B cell (primary cell): ENCODE data around the gene EXOSC9. TPM values are rescaled to one million over a fixed set of nuclear protein-coding genes. Genes with fewer than 3 reads are reported as not detected.

Experiments used
- ATAC-seq: fragments of 200-7000 bp; cut with Tn5 transposase; one replicate; pipeline ENCODE4 v1.10.0; 2021; ENCODE audit warnings: low read depth, mild to moderate bottlenecking, moderate number of reproducible peaks, moderate library complexity
- CTCF ChIA-PET: fragments of 350-600 bp; sonication (Branson Sonifier 250); formaldehyde crosslinking; loops from one replicate; lab custom pipeline; 2021; ENCODE audit warnings: antibody characterized with exemption, inconsistent platforms; lab: Charles Lee
- POLR2A ChIA-PET: fragments of 350-600 bp; sonication (Branson Sonifier 250); formaldehyde crosslinking; loops from one replicate; lab custom pipeline; 2021; ENCODE audit warnings: antibody characterized with exemption; lab: Charles Lee
- DNase-seq: peaks from one replicate; pipeline ENCODE4 v3.0.0; 2013
- H2AFZ ChIP-seq: 2 replicates; pipeline ENCODE4 v1.6.1; 2012; ENCODE audit warnings: mild to moderate bottlenecking, low read depth, low read length; ENCODE audit not compliant: insufficient read depth, poor library complexity, severe bottlenecking
- H3K27ac ChIP-seq, 2 donors: 1 replicate in 1 of 2; 2 replicates in 1 of 2; pipeline ENCODE4 v1.5.1; 2012 to 2013; ENCODE audit warnings: low read length in 2 of 2, mild to moderate bottlenecking in 2 of 2, moderate library complexity in 1 of 2
- H3K27me3 ChIP-seq, 4 experiments: fragments of 200-600 bp in 1 of 4; sonication (generic) in 1 of 4; replicated peaks in 1 of 4; 1 replicate in 2 of 4; 2 replicates in 2 of 4; pipeline versions ENCODE4 v1.6.1 to v1.7.0; 2013 to 2016; ENCODE audit warnings: low read length in 3 of 4, mild to moderate bottlenecking in 2 of 4, mixed read lengths in 1 of 4, moderate library complexity in 1 of 4; ENCODE audit not compliant: insufficient read depth in 4 of 4, control insufficient read depth in 3 of 4; ENCODE audit errors: control extremely low read depth in 1 of 4
- H3K36me3 ChIP-seq, 2 experiments: replicated peaks in 1 of 2; 1 replicate in 1 of 2; 2 replicates in 1 of 2; pipeline versions ENCODE4 v1.6.1 to v1.7.1; 2013; ENCODE audit warnings: low read length in 1 of 2; ENCODE audit not compliant: insufficient read depth in 2 of 2, control insufficient read depth in 1 of 2; ENCODE audit errors: control extremely low read depth in 1 of 2, extremely low read depth in 1 of 2
- H3K4me1 ChIP-seq, 2 donors: fragments of 200-600 bp in 1 of 2; sonication (generic) in 1 of 2; 1 replicate in 1 of 2; 2 replicates in 1 of 2; pipeline versions ENCODE4 v1.5.1 to v1.6.1; 2013 to 2017; ENCODE audit warnings: low read length in 2 of 2; ENCODE audit not compliant: control insufficient read depth in 2 of 2, insufficient read depth in 2 of 2
- H3K4me2 ChIP-seq: replicated peaks from 2 replicates; pipeline ENCODE3; 2012; ENCODE audit warnings: mild to moderate bottlenecking, low read depth, low read length; ENCODE audit not compliant: poor library complexity, severe bottlenecking
- H3K4me3 ChIP-seq, 5 experiments: fragments of 200-600 bp in 1 of 5; sonication (generic) in 1 of 5; 1 replicate in 3 of 5; 2 replicates in 2 of 5; pipeline versions ENCODE4 v1.5.1 to v1.7.0; 2011 to 2016; ENCODE audit warnings: low read length in 4 of 5, mild to moderate bottlenecking in 4 of 5, low read depth in 2 of 5, control low read depth in 1 of 5, moderate library complexity in 1 of 5; ENCODE audit not compliant: insufficient read depth in 1 of 5; ENCODE audit errors: control extremely low read depth in 1 of 5, extremely low read depth in 1 of 5
- H3K79me2 ChIP-seq: fragments of 200-600 bp; sonication (generic); one replicate; pipeline ENCODE4 v1.6.0; 2016; ENCODE audit warnings: low read length; ENCODE audit not compliant: control insufficient read depth, insufficient read depth
- H3K9ac ChIP-seq: fragments of 200-600 bp; sonication (generic); 2 replicates; pipeline ENCODE4 v1.6.1; 2017; ENCODE audit warnings: mild to moderate bottlenecking, low read length, moderate library complexity
- H3K9me3 ChIP-seq, 3 donors: one replicate each; pipeline versions ENCODE4 v1.6.1 to v1.7.1; 2013; ENCODE audit warnings: low read length in 2 of 3; ENCODE audit not compliant: control insufficient read depth in 2 of 3, insufficient read depth in 1 of 3; ENCODE audit errors: control extremely low read depth in 1 of 3
- H4K20me1 ChIP-seq: 2 replicates; pipeline ENCODE4 v1.6.0; 2012; ENCODE audit warnings: mild to moderate bottlenecking, low read length; ENCODE audit not compliant: insufficient read depth, control insufficient read depth, poor library complexity, severe bottlenecking
- H3K27ac Mint-ChIP-seq: one replicate; pipeline ENCODE4 v1.8.0; 2021; ENCODE audit warnings: mixed read lengths
- H3K27me3 Mint-ChIP-seq: one replicate; pipeline ENCODE4 v1.8.0; 2021; ENCODE audit warnings: mixed read lengths
- H3K4me1 Mint-ChIP-seq: one replicate; pipeline ENCODE4 v1.8.0; 2021; ENCODE audit warnings: mixed read lengths
- H3K4me3 Mint-ChIP-seq: one replicate; pipeline ENCODE4 v1.8.0; 2021; ENCODE audit warnings: mixed read lengths
- H3K9me3 Mint-ChIP-seq: one replicate; pipeline ENCODE4 v1.8.0; 2022; ENCODE audit warnings: mixed read lengths; ENCODE audit not compliant: insufficient read depth
- CTCF ChIP-seq: fragments of 200-600 bp; IDR thresholded peaks from one replicate; pipeline ENCODE4 v1.8.0; 2022; ENCODE audit warnings: antibody characterized with exemption, mild to moderate bottlenecking
- EZH2 ChIP-seq: IDR thresholded peaks from 2 replicates; pipeline ENCODE4 v1.6.1; 2012; ENCODE audit warnings: borderline replicate concordance, low read depth, mild to moderate bottlenecking, moderate library complexity, low read length; ENCODE audit not compliant: insufficient read depth, poor library complexity, severe bottlenecking
- WGBS: methylation state at CpG from one replicate; pipeline ENCODE4 v1.1.5; 2013; ENCODE audit warnings: missing lambda C conversion rate; ENCODE audit not compliant: insufficient coverage; 5-methylcytosine and 5-hydroxymethylcytosine counted together
- intact Hi-C: fragments of 100-400 bp; cut with micrococcal nuclease; formaldehyde crosslinking; loops from one replicate; pipeline ENCODE4 v1.10.0; 2022
- polyA plus RNA-seq: library from polyadenylated mRNA; depleted of rRNA; stranded (reverse); fragments of >200 nt; gene quantifications from 2 replicates; pipeline ENCODE4 v1.2.3, GENCODE V29; 2012
- total RNA-seq, 2 donors: library from RNA; stranded (reverse); fragments of 120-200 nt in 1 of 2; gene quantifications; 1 replicate in 1 of 2; 2 replicates in 1 of 2; pipeline versions ENCODE4 v1.2.3 to v1.2.4, GENCODE V29; 2013 to 2022

Gene EXOSC9
- total and polyA plus RNA-seq, 2 donors (not counting 1 experiment from before 2014, with no cell fraction given), result 27.5 to 35.5 TPM

- H3K79me2 ChIP-seq, result peaks cover 14% of the 10 kb centered on the region
- no peaks in the 10 kb centered on the region for H4K20me1 ChIP-seq
- peaks cover 5 to 34% of the 10 kb centered on the region in 2 experiments for H3K36me3 ChIP-seq
- 13% methylated on average over 3 of the region's 4 CpGs for WGBS
- H3K9me3 ChIP-seq, result no peaks in the 10 kb centered on the region
- H3K4me2 ChIP-seq, result peak overlapping the region; percentile 81
- H2AFZ ChIP-seq, result peak overlapping the region; percentile 96
- peak overlapping the region; percentile 96 for H3K4me3 Mint-ChIP-seq
- ATAC-seq (no peak), DNase-seq (no peak)
- H3K9me3 Mint-ChIP-seq, result no peaks in the 10 kb centered on the region
- H3K27me3 ChIP-seq, result no peaks in the 10 kb centered on the region
- peaks cover 39% of the 10 kb centered on the region for H3K4me1 Mint-ChIP-seq
- TF ChIP-seq EZH2 (no peak), CTCF (no peak)
- no peaks in the 10 kb centered on the region for H3K27me3 Mint-ChIP-seq
- peak overlapping the region; percentile 98 for H3K27ac Mint-ChIP-seq
- intact Hi-C loops, result loop anchor here (1.0 to 5.0 kb wide), 4 partner anchors 22 to 931 kb away; partner anchors contain the start of genes BBS12, BBS7, BLTP1 and CCNA2
- H3K4me1 ChIP-seq, result peaks cover 8 to 15% of the 10 kb centered on the region in 2 donors
- CTCF ChIA-PET, result no interaction called here
- peak overlapping the region; percentile 64 to 99 (median 93) for H3K4me3 ChIP-seq
- H3K9ac ChIP-seq, result peak overlapping the region; percentile 97
- H3K27ac ChIP-seq, result peak overlapping the region; percentile 88 to 97
- POLR2A ChIA-PET, result interaction anchor here (0.6 to 1.3 kb wide), 2 partner anchors 23 to 1646 kb away, joined by 4 to 7 read pairs; partner anchors contain the start of gene CCNA2
These were observed 572 bp downstream of the EXOSC9 start for GRCh38 chr4:121801715-121802075.

- Histone ChIP-seq H3K4me3 (no peak overlapping the region), H3K9ac (no peak overlapping the region), H3K27me3 (no peaks in the 10 kb centered on the region), H3K9me3 (no peaks in the 10 kb centered on the region), H3K36me3 (peaks cover 19 to 76% of the 10 kb centered on the region in 2 experiments), H4K20me1 (no peaks in the 10 kb centered on the region), H3K4me2 (no peak overlapping the region), H3K4me1 (peaks cover 4 to 7% of the 10 kb centered on the region in 2 donors), H3K27ac (no peak overlapping the region), H3K79me2 (peaks cover 13% of the 10 kb centered on the region), H2AFZ (no peak overlapping the region)
- intact Hi-C loops, result no loop called here
- no peak for TF ChIP-seq EZH2
- no peak for TF ChIP-seq CTCF
- POLR2A ChIA-PET, result no interaction called here
- no peak for ATAC-seq
- Mint-ChIP-seq H3K9me3 (no peaks in the 10 kb centered on the region), H3K4me3 (no peak overlapping the region), H3K4me1 (peaks cover 18% of the 10 kb centered on the region), H3K27me3 (no peaks in the 10 kb centered on the region), H3K27ac (no peak overlapping the region)
- no CpG with 5 or more reads among the region's 4 CpGs for WGBS
- CTCF ChIA-PET, result no interaction called here
- no peak for DNase-seq
These were observed 5.3 kb downstream of the EXOSC9 start for GRCh38 chr4:121806411-121806810.
